Left renal pelvis (tissue), 4 donors: ENCODE measurements around the gene CACNA2D3. TPM values are rescaled to one million over a fixed set of nuclear protein-coding genes. Genes with fewer than 3 reads are reported as not detected.
"Not testable (repeated sequence)": the region's sequence is repeated elsewhere in the genome, so short reads cannot be mapped to it uniquely, and the experiment has no call there.

ENCODE experiments used
- DNase-seq, 4 donors: peaks; one replicate each; pipeline ENCODE4 v3.0.0-alpha.2; 2013; ENCODE audit warnings: low read depth in 4 of 4, low spot score in 3 of 4
- polyA plus RNA-seq, 4 donors: library from polyadenylated mRNA; unstranded; fragments of 120-200 nt; gene quantifications; one replicate each; pipeline ENCODE4 v1.2.1, GENCODE V29; 2013; ENCODE audit not compliant: insufficient read length in 4 of 4

CACNA2D3 gene
- polyA plus RNA-seq, 4 donors, result 1.6 to 3.2 (median 2.3) TPM

DNA sequence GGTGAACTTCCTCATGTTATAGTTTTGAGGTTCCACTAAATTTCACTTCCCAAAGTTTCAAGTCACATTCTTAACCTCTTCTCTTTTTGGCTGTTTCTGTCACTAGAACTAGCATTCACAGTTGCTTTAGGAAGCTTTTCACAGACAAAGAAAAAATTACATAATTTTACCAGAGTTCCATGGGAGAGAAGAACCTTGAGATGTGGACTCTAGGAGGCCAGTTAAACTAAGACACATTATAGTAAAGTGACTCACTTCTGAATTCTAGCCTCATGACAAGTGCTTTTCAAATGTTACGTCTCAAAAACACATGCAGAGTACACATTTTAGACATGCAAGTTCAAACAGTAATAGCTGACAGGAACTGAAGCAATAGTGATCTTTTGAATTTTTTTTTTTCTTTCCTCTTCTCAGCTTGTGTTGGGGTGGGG lies 845.4 kb downstream of the CACNA2D3 start:
- DNase-seq, result no peak

DNA sequence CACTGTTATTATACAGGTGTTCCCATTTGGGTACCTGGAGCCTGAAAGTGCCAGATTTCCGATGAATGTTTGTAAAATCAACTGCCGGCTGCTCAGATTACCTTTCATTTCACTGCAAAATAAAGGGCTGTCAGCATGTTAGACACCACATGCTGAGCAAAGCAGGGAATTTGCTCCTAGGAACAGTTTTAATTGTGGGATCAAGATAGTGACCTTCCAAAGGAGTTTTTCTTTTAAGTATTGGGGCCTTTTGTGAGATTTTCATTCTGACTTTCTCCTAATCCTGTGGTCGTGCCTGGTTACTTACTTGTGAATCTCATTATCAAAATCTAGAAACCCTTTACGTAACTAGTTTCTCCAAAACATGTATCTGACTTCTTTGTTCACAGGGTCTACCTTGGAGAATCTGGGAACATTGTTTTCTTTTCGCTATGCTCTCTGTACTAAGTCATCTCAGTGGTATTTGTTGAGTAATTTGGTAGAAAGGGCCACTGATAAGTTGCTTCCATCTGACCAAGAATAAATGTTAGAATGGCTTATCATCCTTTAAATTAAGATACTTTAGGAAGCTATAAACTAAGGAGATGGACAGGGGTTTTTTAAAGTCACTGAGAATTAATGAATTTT lies 846.3 kb downstream of the CACNA2D3 start:
- DNase-seq, result no peak

DNA sequence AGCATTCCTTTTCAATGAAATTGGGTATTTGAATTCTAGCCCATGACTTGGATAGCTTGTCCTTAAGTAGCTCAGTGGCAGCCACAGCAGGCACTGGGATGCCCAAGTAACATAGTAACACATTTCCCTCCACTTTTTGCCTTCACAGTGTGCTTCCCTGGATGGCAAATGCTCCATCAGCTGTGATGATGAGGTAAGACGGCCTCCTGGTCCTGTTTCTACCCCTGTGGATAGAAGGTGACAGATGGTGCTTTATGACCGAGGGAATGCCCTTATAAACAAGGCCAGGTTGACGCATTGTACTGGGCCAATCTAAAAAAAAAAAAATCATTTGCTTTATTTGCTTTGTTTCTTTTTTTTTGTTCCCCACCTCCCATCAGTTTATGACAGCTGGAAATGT lies 847.3 kb downstream of the CACNA2D3 start:
- no peak for DNase-seq

DNA sequence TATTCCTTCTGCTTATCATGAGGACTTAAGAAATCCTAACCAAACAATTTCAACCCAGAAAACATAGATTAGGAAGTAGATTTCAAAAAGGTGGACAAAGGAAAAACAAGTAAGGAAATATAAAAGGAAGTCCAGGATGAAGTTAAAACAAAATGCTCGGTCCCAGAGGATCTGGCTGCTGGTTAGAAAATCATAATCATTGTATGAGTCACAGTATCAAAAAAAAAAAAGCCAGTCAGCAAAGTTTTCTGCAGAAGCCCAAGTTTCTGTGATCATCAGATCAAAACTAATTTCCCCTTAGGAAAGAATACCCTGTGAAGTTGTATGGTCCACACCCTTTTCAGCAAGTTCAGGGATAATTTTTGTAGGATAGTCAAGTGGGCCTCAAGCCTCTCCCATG lies 848.5 kb downstream of the CACNA2D3 start:
- no peak for DNase-seq

DNA sequence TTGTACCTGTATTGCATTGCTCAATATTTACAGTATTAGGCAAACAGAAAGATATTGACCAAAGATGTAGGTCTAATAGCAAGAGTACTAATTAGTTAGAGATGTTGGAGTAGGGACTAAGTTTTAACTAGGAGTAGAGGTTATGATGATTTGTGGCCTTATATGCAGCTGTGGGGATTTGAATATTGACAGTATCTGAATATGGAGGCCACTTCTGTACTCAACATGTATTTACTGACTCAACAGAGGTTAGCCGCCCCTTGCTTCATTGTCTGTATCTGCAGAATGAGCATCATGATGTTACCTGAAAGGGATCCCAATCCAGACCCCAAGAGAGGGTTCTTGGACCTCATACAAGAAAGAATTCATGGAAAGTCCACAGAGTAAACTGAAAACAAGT lies 855.1 kb downstream of the CACNA2D3 start:
- no peak for DNase-seq

DNA sequence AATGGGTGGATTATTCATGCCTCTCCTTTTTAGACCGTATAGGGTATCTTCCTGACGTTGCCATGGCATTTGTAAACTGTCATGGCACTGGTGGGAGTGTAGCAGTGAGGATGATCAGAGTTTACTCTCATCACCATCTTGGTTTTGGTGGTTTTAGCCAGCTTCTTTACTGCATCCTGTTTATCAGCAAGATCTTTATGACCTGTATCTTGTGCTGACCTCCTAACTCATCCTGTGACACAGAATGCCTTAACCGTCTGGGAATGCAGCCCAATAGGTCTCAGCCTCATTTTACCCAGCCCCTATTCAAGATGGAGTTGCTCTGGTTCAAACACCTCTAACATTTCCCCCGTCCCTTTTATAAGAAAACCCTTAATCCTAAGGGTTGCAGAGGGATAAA lies 855.6 kb downstream of the CACNA2D3 start:
- DNase-seq, result not testable (repeated sequence)

DNA sequence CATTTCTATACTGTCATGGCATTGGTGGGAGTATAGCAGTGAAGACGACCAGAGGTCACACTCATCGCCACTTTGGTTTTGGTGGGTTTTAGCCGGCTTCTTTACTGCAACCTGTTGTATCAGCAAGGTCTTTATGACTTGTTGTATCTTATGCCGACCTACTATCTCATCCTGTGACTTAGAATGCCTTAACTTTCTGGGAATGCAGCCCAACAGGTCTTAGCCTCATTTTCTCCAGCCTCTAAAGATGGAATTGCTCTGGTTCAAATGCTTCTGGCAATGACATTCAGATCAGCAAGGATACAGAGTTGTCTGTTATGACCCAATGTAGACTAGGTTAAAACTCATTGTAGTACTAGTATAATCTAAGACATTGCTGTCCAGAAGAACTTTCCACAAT lies 860.5 kb downstream of the CACNA2D3 start:
- DNase-seq, result no peak

DNA sequence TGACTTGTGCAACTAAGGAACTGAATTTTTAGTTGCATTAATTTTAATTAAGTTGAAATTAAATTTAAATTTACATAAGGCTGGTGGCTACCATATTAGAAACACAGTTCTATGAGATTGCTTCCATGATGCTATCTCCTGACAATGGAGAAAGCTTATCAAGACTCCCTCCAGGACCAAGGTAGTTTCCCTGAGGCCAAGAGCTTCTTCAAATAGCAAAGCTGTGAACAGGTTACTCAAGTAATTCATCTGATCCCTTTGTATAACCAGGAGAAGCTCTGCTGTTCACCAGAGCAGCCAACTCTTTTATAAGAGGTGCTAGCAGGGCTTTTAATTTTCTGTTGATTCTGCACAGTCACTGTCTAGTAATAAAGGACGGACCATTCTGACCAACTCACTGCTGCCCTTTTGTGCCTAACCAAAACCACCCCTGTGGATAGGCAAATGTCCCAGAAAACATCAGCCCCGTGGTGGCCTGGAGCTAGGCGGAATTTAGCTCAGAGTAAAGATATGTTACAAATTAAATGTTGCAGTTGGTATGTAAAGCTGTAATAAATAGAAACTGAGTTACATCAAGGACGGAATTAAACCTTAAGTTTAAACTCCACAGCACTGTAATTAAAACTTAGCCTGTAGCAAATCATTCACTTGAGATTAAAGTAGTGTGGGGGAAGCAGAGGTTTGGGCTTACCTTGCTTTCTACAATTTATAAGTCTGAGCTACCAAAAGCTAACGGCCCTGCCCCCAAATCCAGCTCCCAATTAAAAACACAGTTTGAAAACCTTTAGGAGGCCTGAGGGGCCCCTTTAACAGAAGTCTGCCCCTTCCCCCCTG lies 861.1 kb downstream of the CACNA2D3 start:
- DNase-seq, result no peak

DNA sequence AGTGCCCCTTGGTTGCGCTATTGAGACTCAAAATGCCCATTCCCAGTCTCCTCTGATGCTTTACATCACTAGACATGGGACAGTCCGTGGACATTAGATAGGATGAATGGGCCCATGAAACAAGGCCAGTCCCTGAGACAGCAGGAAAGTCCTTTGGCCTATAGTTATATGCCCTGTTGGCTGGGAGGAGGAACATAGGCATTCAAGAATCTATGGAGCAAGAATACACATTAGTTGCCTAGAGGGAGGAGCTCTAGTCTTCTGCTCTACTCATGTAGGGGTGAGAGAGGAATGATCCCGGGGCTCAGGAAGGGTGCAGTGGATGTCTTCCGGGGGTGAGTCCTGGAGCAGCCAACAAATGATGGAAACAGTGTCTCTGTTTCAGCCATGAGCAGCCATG lies 863.5 kb downstream of the CACNA2D3 start:
- DNase-seq, result no peak

DNA sequence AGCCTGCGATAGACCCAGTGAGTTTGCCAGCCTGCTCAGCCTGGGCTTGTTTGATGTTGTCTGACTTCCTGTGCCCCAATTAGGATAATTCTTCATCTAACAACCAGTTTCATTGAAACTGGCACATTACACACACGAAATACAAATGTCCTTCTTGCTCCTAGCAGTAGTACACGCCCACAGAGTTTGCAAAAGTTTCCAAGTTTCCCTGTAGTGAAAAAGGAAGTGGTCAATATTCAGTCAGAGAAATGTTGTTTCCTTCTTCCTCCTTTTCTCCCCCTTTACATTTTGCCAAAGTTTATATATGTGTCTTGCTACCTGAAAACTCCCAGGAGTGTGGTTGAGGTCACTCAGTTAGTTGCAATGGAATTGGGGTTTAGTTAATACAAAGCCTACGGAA lies 863.9 kb downstream of the CACNA2D3 start:
- no peak for DNase-seq

DNA sequence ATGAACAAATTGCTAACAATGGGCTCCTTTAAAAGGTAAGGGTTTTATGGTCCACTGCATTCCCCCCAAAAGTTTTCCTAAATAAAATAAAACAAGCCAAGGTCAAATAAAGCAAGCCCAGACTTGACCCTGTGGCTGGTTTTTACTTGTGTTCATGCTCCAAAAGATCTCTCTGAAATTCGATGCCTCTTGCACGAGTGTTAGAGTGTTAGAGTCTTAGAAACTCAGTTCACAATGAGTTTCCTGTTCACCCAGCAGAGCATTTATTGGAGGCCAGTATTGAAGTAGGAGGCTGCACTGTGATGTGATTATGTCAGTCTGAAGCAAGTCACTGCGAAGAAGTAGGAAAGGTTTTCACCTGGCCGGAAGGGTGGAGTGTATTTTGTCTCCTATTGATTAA lies 865.4 kb downstream of the CACNA2D3 start:
- no peak for DNase-seq

DNA sequence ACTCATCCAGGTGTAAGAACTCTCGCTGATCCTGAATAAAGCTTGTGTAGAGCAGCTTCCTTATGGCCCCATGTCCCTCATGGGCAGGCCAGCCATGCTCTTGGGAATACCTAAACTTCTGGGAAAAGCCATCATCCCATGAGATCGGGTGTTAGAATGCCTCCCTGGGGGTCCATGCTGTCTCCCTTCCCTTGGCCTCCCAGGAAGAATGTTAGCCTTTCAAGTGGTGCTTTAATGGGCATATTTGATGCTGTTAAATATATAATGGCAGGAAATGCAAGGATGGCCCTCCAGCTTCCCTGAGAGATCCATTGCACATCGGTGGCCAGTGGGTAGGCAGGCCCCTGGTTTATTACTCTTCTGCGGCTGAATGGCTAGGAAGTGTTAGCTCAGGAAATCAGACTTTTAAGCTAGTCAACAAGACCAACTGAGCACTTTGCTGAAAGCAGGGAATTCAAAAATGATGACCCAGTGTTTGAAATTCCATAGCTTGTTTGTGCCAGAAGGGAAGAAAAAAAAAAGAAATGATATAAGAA lies 866.0 kb downstream of the CACNA2D3 start:
- DNase-seq, result no peak

DNA sequence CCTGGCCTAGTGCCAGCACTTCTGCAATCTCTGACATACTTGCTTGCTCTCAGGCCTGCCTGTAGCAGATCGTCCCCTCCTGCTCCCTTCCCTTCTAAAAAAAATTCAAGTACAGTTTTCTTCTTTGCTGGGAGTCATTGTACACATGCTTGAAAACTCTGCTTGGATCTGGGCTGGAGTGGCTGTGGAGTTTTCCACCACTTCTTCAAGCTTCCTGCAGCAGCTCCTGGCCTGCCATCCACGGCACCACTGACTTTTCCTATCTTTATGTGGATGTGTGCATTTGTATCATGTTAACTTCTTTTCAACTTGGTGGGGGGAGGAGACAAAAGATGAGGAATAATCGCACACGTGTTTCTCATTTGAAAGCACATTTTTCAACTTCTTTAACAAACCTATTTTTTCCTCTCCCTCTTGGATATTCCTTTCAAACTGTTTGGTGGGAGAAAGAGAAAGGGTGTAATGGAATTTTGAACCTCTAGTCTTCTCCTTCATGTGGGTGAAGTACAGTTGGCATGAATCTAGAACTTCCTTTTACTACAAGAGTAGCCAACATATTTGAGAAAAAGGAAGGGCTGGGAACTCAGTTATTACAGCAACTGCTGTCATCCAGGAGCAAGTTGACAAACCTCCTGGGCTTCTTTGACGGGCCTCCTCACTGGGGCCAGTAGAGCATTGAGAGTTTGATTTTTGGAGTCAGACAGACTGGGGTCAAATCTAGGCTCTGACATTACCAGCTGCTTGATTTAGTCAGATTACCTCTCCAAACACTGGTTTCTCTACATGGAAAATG lies 866.7 kb downstream of the CACNA2D3 start:
- peak in 1 of 4 donors; percentile 36 for DNase-seq

DNA sequence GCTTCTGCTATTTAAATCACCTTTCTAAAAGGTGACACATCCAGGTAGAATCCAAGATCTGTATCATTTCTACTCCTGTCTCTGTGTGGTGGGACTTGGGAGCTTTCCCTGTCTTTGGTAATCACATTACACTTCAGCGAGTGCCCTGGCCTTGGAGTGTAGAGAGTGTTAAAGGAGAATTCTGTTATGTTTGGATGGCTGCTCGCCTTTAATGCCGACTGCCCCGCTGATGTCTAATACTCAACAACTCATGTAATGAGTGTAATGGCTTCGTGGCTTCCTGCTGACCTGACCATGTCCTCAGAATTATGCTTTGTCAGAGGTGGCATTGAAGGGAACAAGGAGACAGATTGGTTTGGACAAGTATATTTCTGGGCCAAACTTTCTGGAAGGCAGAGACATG lies 871.8 kb downstream of the CACNA2D3 start:
- DNase-seq, result no peak

DNA sequence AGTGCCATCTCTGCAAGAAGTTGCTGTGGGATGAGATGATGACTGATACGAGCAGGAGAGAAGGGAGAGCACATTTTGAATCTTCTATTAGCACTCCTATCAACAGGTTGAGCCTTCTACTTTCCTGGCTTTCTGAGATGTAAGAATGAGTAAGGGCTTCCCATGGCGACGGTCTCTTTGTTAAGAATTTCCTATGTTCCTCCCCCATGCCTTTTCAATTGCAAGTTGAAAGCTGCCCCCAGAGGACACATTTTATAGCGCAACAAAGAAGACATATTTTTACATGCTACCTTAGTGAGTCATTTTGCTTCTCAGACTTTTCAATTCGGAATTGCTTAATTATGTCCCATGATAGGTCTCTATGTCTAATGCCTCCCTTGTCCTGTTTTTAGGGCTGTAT lies 876.8 kb downstream of the CACNA2D3 start:
- no peak for DNase-seq

DNA sequence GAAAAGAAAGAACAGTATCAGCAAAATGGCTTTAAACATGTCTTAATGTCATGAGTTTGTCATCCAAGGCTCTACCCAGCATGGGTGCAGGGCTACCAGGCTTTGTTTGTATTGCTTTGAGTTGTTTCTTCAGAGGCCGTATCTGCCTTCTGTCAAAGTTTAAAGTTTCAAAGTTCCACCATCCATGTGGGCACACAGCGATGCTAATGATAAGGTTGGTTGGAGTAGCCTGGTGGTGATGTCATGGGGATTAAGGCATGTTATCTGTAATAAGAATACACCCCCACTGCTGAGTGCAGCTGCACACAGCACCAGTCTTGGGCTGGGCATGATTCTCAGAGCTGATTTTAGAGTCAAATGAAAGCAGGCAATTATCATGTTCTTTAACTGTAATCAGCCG lies 877.5 kb downstream of the CACNA2D3 start:
- no peak for DNase-seq

DNA sequence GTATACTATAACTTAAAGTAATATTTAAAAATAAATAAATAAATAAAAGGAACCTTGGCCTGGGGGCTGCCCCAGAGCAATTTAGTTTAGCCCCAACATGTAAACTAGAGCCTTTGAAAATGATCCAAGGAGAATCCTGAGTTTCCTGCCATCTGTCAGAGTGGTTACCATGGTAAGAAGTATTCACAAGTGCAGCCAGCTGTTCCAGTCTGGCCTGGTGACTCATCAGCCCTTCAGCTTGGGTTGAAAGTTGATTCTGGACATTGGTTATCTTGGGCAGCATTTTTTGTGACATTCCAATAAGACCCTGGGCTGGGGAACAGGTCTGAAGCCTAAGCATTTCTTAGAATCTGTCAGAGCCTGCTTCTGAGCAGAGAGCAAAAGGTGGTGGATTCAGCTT lies 878.2 kb downstream of the CACNA2D3 start:
- DNase-seq, result no peak

DNA sequence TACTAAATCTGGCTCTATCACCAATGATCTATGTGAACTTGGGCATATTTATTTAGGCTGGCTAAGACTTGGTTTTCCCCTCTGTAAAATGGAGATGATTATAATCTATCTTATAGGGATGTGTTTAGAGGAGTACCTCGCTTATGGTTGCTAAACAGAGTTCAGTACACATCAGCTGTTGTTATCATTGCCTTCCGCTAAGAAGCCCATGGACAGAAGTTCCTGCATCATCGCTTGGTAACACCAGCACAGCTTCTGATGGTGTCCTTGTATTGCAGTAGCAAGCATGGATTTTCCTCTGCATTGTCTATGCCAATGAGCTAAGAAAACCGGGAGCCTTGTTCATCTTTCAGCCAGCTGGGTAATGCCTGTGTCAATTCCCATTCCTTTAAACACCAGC lies 878.6 kb downstream of the CACNA2D3 start:
- no peak for DNase-seq

DNA sequence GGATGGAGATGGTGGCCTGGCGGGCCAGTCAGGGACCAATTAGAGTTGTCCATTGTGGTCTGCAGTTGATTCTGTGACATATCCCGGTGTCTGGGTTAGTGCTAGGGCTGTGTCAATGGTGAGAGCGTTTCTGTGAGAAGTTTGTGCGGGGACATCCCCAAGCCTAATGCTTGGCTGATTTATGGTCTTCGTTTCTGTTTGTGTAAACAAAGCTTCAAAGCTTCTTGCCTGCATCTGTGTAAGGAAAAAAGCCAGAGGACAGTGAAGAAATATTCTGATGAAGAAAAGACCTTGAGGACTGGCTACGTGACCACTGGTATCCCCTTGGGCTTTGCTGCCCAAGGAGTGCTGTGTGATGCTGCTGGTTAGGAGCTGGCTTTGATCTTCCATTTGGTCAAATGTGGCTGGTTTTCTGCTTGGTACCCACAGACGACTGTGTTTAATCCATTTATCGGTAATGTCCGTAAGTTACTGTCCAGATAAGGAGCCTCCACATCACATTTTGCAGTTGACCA lies 880.1 kb downstream of the CACNA2D3 start:
- DNase-seq, result no peak

DNA sequence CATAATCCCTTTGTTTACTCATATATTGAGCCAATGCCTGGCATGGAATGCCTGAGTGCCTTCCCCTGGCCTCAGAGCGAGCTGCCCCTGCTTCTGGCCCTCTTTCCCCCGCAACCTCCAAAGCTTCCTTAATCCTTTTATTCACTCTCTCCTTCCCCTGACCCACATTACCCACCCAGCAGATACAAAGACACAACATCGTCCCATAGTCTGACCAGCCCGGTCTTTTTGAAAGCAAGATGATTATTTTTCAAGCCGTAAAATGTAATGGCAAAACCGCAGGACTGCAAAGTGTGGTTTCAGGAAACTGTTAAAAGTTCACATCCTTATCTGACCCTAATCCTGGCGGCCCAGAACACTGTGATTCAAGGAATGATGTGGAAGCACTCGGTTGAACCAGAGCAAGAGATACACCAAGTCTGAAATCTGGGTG lies 883.9 kb downstream of the CACNA2D3 start:
- no peak for DNase-seq

DNA sequence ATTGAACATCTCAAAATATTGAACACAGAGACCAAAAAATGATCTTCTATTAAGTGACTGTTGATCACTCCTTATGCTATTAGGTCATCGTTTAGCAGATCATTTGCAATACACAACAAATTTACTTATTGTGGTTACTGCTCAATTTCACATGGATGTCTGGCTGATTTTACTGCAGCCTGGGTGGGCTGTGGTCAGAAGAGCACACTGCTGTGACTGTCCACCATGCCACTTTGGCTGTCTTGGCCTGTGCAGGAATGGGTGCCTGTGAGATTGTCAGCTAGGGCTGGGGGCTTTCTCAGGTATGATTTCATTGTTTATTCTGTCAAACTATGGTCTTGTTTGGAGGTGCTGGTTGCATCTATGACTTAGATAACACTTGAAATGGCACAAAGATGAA lies 885.6 kb downstream of the CACNA2D3 start:
- no peak for DNase-seq
